Measurements from ENCODE around the gene LDLRAP1.

DNA sequence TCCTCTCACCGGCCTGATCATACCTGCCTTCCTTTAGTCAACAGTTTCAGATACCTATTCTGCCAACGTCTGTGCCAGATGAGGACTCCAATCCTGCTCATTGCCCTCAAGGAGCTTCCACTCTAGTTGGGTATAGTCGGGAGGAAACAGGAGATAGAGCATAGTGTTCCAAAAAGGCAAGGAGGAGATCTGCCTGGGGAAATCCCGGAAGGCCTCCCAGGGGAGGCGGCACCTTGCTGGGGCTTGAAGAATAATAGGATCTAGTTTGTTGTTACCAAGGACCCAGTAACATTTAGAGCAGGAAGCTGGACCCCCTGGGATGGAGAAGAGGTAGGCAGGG, 12.3 kb downstream of the LDLRAP1 start:
- TF ChIP-seq, protein P1, sequence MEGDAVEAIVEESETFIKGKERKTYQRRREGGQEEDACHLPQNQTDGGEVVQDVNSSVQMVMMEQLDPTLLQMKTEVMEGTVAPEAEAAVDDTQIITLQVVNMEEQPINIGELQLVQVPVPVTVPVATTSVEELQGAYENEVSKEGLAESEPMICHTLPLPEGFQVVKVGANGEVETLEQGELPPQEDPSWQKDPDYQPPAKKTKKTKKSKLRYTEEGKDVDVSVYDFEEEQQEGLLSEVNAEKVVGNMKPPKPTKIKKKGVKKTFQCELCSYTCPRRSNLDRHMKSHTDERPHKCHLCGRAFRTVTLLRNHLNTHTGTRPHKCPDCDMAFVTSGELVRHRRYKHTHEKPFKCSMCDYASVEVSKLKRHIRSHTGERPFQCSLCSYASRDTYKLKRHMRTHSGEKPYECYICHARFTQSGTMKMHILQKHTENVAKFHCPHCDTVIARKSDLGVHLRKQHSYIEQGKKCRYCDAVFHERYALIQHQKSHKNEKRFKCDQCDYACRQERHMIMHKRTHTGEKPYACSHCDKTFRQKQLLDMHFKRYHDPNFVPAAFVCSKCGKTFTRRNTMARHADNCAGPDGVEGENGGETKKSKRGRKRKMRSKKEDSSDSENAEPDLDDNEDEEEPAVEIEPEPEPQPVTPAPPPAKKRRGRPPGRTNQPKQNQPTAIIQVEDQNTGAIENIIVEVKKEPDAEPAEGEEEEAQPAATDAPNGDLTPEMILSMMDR (IDR thresholded peaks at IDR 0.05): no peak
- no peak for TF ChIP-seq ZFX (IDR thresholded peaks at IDR 0.05; ENCODE audit: borderline replicate concordance)
